ENCODE measurements around the gene DESI2. TPM values are rescaled to one million over a fixed set of nuclear protein-coding genes. Genes with fewer than 3 reads are reported as not detected.

Gene DESI2
- total RNA-seq, 1 donor from 2014 or later, result 54.8 TPM

GRCh38 chr1:244615301-244615700, 37.6 kb upstream of the DESI2 start:
- TF ChIP-seq CTCF (IDR thresholded peaks at IDR 0.05; ENCODE audit: insufficient read depth, low read length, severe bottlenecking), result no peak
- no peaks in the 10 kb centered on the region for H3K27me3 ChIP-seq (ENCODE audit: control insufficient read depth, insufficient read depth, low read length)
- no peaks in the 10 kb centered on the region for H3K36me3 ChIP-seq (ENCODE audit: control insufficient read depth, insufficient read depth, low read length)
- DNase-seq (ENCODE audit: low read depth) (peak; percentile 48), FAIRE-seq (no peak)
- H3K4me3 ChIP-seq (ENCODE audit: low read depth, low read length), result no peak overlapping the region

- DNase-seq (ENCODE audit: low read depth), result no peak
- H3K27me3 ChIP-seq (ENCODE audit: control insufficient read depth, insufficient read depth, low read length), result no peaks in the 10 kb centered on the region
- no peaks in the 10 kb centered on the region for H3K36me3 ChIP-seq (ENCODE audit: control insufficient read depth, insufficient read depth, low read length)
- no peak for FAIRE-seq
- TF ChIP-seq CTCF (IDR thresholded peaks at IDR 0.05; ENCODE audit: insufficient read depth, low read length, severe bottlenecking), result no peak
- no peak overlapping the region for H3K4me3 ChIP-seq (ENCODE audit: low read depth, low read length)
Measured at GRCh38 chr1:244626709-244627108, 26.2 kb upstream of the DESI2 start.

- Histone ChIP-seq H3K36me3 (ENCODE audit: control insufficient read depth, insufficient read depth, low read length) (no peaks in the 10 kb centered on the region), H3K27me3 (ENCODE audit: control insufficient read depth, insufficient read depth, low read length) (no peaks in the 10 kb centered on the region), H3K4me3 (ENCODE audit: low read depth, low read length) (no peak overlapping the region)
- no peak for TF ChIP-seq CTCF (IDR thresholded peaks at IDR 0.05; ENCODE audit: insufficient read depth, low read length, severe bottlenecking)
- FAIRE-seq (no peak), DNase-seq (ENCODE audit: low read depth) (no peak)
Measured at GRCh38 chr1:244628789-244629188, 24.1 kb upstream of the DESI2 start.

GRCh38 chr1:244633140-244633539, 19.8 kb upstream of the DESI2 start:
- no peaks in the 10 kb centered on the region for H3K27me3 ChIP-seq (ENCODE audit: control insufficient read depth, insufficient read depth, low read length)
- no peaks in the 10 kb centered on the region for H3K36me3 ChIP-seq (ENCODE audit: control insufficient read depth, insufficient read depth, low read length)
- H3K4me3 ChIP-seq (ENCODE audit: low read depth, low read length), result no peak overlapping the region
- DNase-seq (ENCODE audit: low read depth) (no peak), FAIRE-seq (no peak)
- no peak for TF ChIP-seq CTCF (IDR thresholded peaks at IDR 0.05; ENCODE audit: insufficient read depth, low read length, severe bottlenecking)

GRCh38 chr1:244634546-244634945, 18.4 kb upstream of the DESI2 start:
- no peak for FAIRE-seq
- H3K27me3 ChIP-seq (ENCODE audit: control insufficient read depth, insufficient read depth, low read length), result no peaks in the 10 kb centered on the region
- H3K4me3 ChIP-seq (ENCODE audit: low read depth, low read length), result no peak overlapping the region
- no peaks in the 10 kb centered on the region for H3K36me3 ChIP-seq (ENCODE audit: control insufficient read depth, insufficient read depth, low read length)
- TF ChIP-seq CTCF (IDR thresholded peaks at IDR 0.05; ENCODE audit: insufficient read depth, low read length, severe bottlenecking), result no peak
- DNase-seq (ENCODE audit: low read depth), result no peak

- no peak for FAIRE-seq
- Histone ChIP-seq H3K27me3 (ENCODE audit: control insufficient read depth, insufficient read depth, low read length) (no peaks in the 10 kb centered on the region), H3K4me3 (ENCODE audit: low read depth, low read length) (no peak overlapping the region), H3K36me3 (ENCODE audit: control insufficient read depth, insufficient read depth, low read length) (no peaks in the 10 kb centered on the region)
- DNase-seq (ENCODE audit: low read depth), result no peak
- TF ChIP-seq CTCF (IDR thresholded peaks at IDR 0.05; ENCODE audit: insufficient read depth, low read length, severe bottlenecking), result no peak
Measured at GRCh38 chr1:244636488-244637259, 16.3 kb upstream of the DESI2 start.
